ENCODE data around the gene EXOC4. TPM values are rescaled to one million over a fixed set of nuclear protein-coding genes. Genes with fewer than 3 reads are reported as not detected.

Gene EXOC4
- total RNA-seq, 2 donors from 2014 or later: 106 to 115 TPM

DNA sequence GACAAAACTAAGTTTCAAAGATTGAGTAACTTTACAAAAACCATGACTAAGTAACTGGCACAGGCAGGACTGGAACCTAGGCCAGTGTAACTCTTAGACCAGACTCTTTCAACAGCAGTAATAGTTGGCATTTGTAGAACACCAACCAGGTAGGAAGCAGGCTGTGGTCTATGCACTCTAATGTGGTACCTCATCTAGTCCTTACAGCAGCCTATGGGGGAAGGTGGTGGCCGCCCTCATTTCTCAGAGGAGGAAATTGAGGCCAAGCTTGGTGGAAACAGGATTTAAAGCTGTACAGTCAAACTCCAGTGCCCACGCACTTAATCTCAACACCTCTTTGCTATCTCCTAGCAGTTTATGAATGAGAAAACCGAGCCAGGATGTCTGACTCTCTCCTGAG is 708.8 kb downstream of the EXOC4 start:
- Mint-ChIP-seq H3K27ac (no peak overlapping the region), H3K27me3 (ENCODE audit: insufficient read depth) (no peaks in the 10 kb centered on the region), H3K9me3 (peaks cover 28% of the 10 kb centered on the region), H3K36me3 (ENCODE audit: low read depth) (peaks cover 19% of the 10 kb centered on the region), H3K4me1 (peaks cover 15% of the 10 kb centered on the region), H3K4me3 (no peak overlapping the region)
- Histone ChIP-seq H3K27ac (ENCODE audit: low read depth, low read length) (no peak overlapping the region), H3K4me3 (ENCODE audit: low read length) (no peak overlapping the region), H3K9me3 (ENCODE audit: control insufficient read depth, low read length) (no peaks in the 10 kb centered on the region), H3K4me1 (ENCODE audit: control insufficient read depth, insufficient read depth, low read length) (peaks cover 3% of the 10 kb centered on the region), H3K36me3 (ENCODE audit: control insufficient read depth, insufficient read depth, low read length) (no peaks in the 10 kb centered on the region), H3K27me3 (ENCODE audit: control insufficient read depth, insufficient read depth, low read length, poor library complexity, severe bottlenecking) (no peaks in the 10 kb centered on the region), H3K9ac (ENCODE audit: extremely low read depth, low read length, poor library complexity, severe bottlenecking) (no peak overlapping the region)
- 86 to 92% methylated on average over 3 of the region's 3 CpGs for WGBS, 2 experiments (ENCODE audit: insufficient coverage in 1 of 2, insufficient read length in 1 of 2)
- no peak for DNase-seq
- no peak for TF ChIP-seq CTCF (conservative IDR thresholded peaks at IDR 0.05)

GRCh38 chr7:133962646-133963045 is 709.8 kb downstream of the EXOC4 start:
- TF ChIP-seq CTCF (conservative IDR thresholded peaks at IDR 0.05): no peak
- Histone ChIP-seq H3K9me3 (ENCODE audit: control insufficient read depth, low read length) (no peaks in the 10 kb centered on the region), H3K27ac (ENCODE audit: low read depth, low read length) (no peak overlapping the region), H3K4me3 (ENCODE audit: low read length) (no peak overlapping the region), H3K9ac (ENCODE audit: extremely low read depth, low read length, poor library complexity, severe bottlenecking) (no peak overlapping the region), H3K27me3 (ENCODE audit: control insufficient read depth, insufficient read depth, low read length, poor library complexity, severe bottlenecking) (no peaks in the 10 kb centered on the region), H3K4me1 (ENCODE audit: control insufficient read depth, insufficient read depth, low read length) (peaks cover 3% of the 10 kb centered on the region), H3K36me3 (ENCODE audit: control insufficient read depth, insufficient read depth, low read length) (no peaks in the 10 kb centered on the region)
- Mint-ChIP-seq H3K4me1 (peaks cover 13% of the 10 kb centered on the region), H3K36me3 (ENCODE audit: low read depth) (peaks cover 25% of the 10 kb centered on the region), H3K9me3 (peaks cover 35% of the 10 kb centered on the region), H3K27ac (no peak overlapping the region), H3K4me3 (no peak overlapping the region), H3K27me3 (ENCODE audit: insufficient read depth) (no peaks in the 10 kb centered on the region)
- WGBS, 2 experiments (ENCODE audit: insufficient coverage in 1 of 2, insufficient read length in 1 of 2): 92 to 93% methylated on average over 2 to 4 of the region's 4 CpGs
- DNase-seq: no peak

- 87 to 100% methylated on average over 2 of the region's 2 CpGs for WGBS, 2 experiments (ENCODE audit: insufficient coverage in 1 of 2, insufficient read length in 1 of 2)
- Mint-ChIP-seq H3K36me3 (ENCODE audit: low read depth) (peaks cover 26% of the 10 kb centered on the region), H3K27me3 (ENCODE audit: insufficient read depth) (no peaks in the 10 kb centered on the region), H3K4me3 (no peak overlapping the region), H3K27ac (no peak overlapping the region), H3K4me1 (peaks cover 11% of the 10 kb centered on the region), H3K9me3 (peaks cover 41% of the 10 kb centered on the region)
- no peak for TF ChIP-seq CTCF (conservative IDR thresholded peaks at IDR 0.05)
- H3K27ac ChIP-seq (ENCODE audit: low read depth, low read length): no peak overlapping the region
- no peak overlapping the region for H3K9ac ChIP-seq (ENCODE audit: extremely low read depth, low read length, poor library complexity, severe bottlenecking)
- DNase-seq: no peak
- no peaks in the 10 kb centered on the region for H3K36me3 ChIP-seq (ENCODE audit: control insufficient read depth, insufficient read depth, low read length)
- H3K4me3 ChIP-seq (ENCODE audit: low read length): no peak overlapping the region
- no peaks in the 10 kb centered on the region for H3K27me3 ChIP-seq (ENCODE audit: control insufficient read depth, insufficient read depth, low read length, poor library complexity, severe bottlenecking)
- H3K9me3 ChIP-seq (ENCODE audit: control insufficient read depth, low read length): no peaks in the 10 kb centered on the region
- H3K4me1 ChIP-seq (ENCODE audit: control insufficient read depth, insufficient read depth, low read length): peaks cover 3% of the 10 kb centered on the region
Measured at GRCh38 chr7:133963629-133964028, 710.8 kb downstream of the EXOC4 start.
